ENCODE data around the gene HLA-DMA. TPM values are rescaled to one million over a fixed set of nuclear protein-coding genes. Genes with fewer than 3 reads are reported as not detected.

Gene HLA-DMA
- total RNA-seq, 4 donors from 2014 or later, result 28.8 to 85.2 (median 34.9) TPM

DNA sequence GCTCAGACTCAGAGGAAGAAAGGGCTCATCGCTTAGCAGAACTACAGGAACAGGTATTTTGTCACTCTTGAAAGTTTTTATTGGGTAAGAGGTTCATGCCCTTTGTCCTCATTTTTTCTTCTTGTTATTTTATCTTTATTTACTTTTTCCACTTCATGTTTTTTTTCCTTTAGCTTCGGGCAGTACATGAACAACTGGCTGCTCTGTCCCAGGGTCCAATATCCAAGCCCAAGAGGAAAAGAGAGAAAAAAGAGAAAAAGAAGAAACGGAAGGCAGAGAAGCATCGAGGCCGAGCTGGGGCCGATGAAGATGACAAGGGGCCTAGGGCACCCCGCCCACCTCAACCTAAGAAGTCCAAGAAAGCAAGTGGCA lies 25.0 kb upstream of the HLA-DMA start:
- Histone ChIP-seq H3K4me3 (no peak overlapping the region), H3K27me3 (no peaks in the 10 kb centered on the region), H3K36me3 (peaks cover 9 to 80% (median 51%) of the 10 kb centered on the region in 3 donors), H3K27ac (no peak overlapping the region), H3K9me3 (no peaks in the 10 kb centered on the region), H3K4me1 (peaks cover 6 to 80% (median 39%) of the 10 kb centered on the region in 4 donors)
- no peak for TF ChIP-seq POLR2A (IDR thresholded peaks at IDR 0.05)
- TF ChIP-seq, protein P1, sequence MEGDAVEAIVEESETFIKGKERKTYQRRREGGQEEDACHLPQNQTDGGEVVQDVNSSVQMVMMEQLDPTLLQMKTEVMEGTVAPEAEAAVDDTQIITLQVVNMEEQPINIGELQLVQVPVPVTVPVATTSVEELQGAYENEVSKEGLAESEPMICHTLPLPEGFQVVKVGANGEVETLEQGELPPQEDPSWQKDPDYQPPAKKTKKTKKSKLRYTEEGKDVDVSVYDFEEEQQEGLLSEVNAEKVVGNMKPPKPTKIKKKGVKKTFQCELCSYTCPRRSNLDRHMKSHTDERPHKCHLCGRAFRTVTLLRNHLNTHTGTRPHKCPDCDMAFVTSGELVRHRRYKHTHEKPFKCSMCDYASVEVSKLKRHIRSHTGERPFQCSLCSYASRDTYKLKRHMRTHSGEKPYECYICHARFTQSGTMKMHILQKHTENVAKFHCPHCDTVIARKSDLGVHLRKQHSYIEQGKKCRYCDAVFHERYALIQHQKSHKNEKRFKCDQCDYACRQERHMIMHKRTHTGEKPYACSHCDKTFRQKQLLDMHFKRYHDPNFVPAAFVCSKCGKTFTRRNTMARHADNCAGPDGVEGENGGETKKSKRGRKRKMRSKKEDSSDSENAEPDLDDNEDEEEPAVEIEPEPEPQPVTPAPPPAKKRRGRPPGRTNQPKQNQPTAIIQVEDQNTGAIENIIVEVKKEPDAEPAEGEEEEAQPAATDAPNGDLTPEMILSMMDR (IDR thresholded peaks at IDR 0.05), result no peak
- no peak for TF ChIP-seq EP300 (IDR thresholded peaks at IDR 0.05)
- WGBS, 2 donors, result 58 to 61% methylated on average over 7 of the region's 7 CpGs
- no peak for DNase-seq (ENCODE audit: low spot score in 2 of 2)

DNA sequence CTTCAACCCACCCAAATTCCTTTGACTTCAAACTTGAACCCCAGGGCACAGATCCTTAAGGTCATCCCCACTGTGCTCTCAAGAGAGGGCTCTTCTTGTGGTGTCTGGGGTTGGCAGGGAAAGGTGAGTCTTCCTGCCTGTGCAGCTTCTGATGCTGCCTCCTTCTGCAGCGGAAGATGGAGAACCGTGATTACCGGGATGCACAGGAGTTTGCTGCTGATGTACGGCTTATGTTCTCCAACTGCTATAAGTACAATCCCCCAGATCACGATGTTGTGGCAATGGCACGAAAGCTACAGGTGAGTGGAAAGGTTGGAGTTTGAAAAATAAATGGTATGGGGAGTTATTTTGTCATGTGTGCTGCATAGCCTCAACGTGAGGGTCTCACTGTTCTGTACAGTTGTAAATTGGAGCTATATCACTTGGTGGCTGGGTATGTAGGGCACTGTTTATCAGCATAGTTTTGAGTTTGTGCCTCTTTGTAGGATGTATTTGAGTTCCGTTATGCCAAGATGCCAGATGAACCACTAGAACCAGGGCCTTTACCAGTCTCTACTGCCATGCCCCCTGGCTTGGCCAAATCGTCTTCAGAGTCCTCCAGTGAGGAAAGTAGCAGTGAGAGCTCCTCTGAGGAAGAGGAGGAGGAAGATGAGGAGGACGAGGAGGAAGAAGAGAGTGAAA lies 24.5 kb upstream of the HLA-DMA start:
- no peak overlapping the region for H3K4me3 ChIP-seq
- H3K9me3 ChIP-seq, result no peaks in the 10 kb centered on the region
- WGBS, 2 donors, result 69 to 71% methylated on average over 10 of the region's 10 CpGs
- peaks cover 9 to 85% (median 51%) of the 10 kb centered on the region in 3 donors for H3K36me3 ChIP-seq
- H3K27me3 ChIP-seq, result no peaks in the 10 kb centered on the region
- no peak for DNase-seq (ENCODE audit: low spot score in 2 of 2)
- peaks cover 6 to 75% (median 39%) of the 10 kb centered on the region in 4 donors for H3K4me1 ChIP-seq
- no peak overlapping the region for H3K27ac ChIP-seq
- TF ChIP-seq POLR2A (IDR thresholded peaks at IDR 0.05), result no peak
- no peak for TF ChIP-seq EP300 (IDR thresholded peaks at IDR 0.05)
- TF ChIP-seq, protein P1 (IDR thresholded peaks at IDR 0.05), result no peak

DNA sequence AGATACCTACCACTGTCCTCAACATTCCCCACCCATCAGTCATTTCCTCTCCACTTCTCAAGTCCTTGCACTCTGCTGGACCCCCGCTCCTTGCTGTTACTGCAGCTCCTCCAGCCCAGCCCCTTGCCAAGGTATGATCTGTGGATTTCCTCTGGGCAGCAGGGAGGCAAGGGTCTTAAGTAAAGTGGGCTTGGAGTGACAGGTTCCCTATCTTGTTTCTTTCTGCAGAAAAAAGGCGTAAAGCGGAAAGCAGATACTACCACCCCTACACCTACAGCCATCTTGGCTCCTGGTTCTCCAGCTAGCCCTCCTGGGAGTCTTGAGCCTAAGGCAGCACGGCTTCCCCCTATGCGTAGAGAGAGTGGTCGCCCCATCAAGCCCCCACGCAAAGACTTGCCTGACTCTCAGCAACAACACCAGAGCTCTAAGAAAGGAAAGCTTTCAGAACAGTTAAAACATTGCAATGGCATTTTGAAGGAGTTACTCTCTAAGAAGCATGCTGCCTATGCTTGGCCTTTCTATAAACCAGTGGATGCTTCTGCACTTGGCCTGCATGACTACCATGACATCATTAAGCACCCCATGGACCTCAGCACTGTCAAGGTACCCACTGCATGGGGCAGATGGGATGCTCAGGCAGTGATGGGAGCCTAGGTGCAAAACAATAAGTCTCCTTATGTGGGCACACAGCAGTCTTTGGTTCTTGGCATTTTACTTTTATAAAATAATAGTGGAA lies 23.6 kb upstream of the HLA-DMA start:
- Histone ChIP-seq H3K4me1 (peaks cover 6 to 68% (median 39%) of the 10 kb centered on the region in 4 donors), H3K27me3 (no peaks in the 10 kb centered on the region), H3K4me3 (no peak overlapping the region), H3K9me3 (no peaks in the 10 kb centered on the region), H3K36me3 (peaks cover 9 to 81% (median 51%) of the 10 kb centered on the region in 3 donors), H3K27ac (no peak overlapping the region)
- TF ChIP-seq, protein P1 (IDR thresholded peaks at IDR 0.05), result no peak
- TF ChIP-seq EP300 (IDR thresholded peaks at IDR 0.05) (no peak), POLR2A (IDR thresholded peaks at IDR 0.05) (no peak)
- WGBS, 2 donors, result 72 to 75% methylated on average over 7 of the region's 7 CpGs
- DNase-seq (ENCODE audit: low spot score in 2 of 2), result no peak

DNA sequence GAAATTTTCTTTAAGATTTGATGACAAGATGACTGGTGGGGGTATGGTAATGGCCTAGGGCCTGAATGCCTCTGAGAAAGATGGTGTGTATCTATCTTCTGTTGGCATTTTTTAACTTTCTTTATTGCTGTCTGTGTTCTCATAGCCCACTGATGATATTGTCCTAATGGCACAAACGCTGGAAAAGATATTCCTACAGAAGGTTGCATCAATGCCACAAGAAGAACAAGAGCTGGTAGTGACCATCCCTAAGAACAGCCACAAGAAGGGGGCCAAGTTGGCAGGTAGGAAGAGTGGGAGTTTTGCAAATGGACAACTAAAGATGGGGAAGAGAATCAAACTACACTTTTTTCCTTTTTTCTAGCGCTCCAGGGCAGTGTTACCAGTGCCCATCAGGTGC lies 23.0 kb upstream of the HLA-DMA start:
- peaks cover 6 to 62% (median 39%) of the 10 kb centered on the region in 4 donors for H3K4me1 ChIP-seq
- H3K27ac ChIP-seq, result no peak overlapping the region
- TF ChIP-seq, protein P1 (IDR thresholded peaks at IDR 0.05), result no peak
- TF ChIP-seq POLR2A (IDR thresholded peaks at IDR 0.05) (no peak), EP300 (IDR thresholded peaks at IDR 0.05) (no peak)
- 53 to 54% methylated on average over 2 of the region's 2 CpGs for WGBS, 2 donors
- no peaks in the 10 kb centered on the region for H3K9me3 ChIP-seq
- DNase-seq (ENCODE audit: low spot score in 2 of 2), result no peak
- no peak overlapping the region for H3K4me3 ChIP-seq
- no peaks in the 10 kb centered on the region for H3K27me3 ChIP-seq
- H3K36me3 ChIP-seq, result peaks cover 9 to 75% (median 50%) of the 10 kb centered on the region in 3 donors
